ENCODE results near the gene ZSCAN21. TPM values are rescaled to one million over a fixed set of nuclear protein-coding genes. Genes with fewer than 3 reads are reported as not detected.

Gene ZSCAN21
- total RNA-seq, 2 experiments from 2014 or later: 6.3 to 6.9 TPM

GRCh38 chr7:100071018-100071723 lies 21.6 kb downstream of the ZSCAN21 start:
- intact Hi-C loops (cut with micrococcal nuclease): no loop called here
- no peak overlapping the region for H3K27ac Mint-ChIP-seq
- ATAC-seq: no peak
- ChIA-PET CTCF (interaction anchor here (0.7 to 1.9 kb wide), 7 partner anchors 10 to 158 kb away, joined by 3 to 5 read pairs (median 3); partner anchors contain the start of gene AP4M1), POLR2A (interaction anchor here (0.6 to 2.3 kb wide), 7 partner anchors 9 to 217 kb away, joined by 3 to 10 read pairs (median 4); partner anchors contain the start of gene ZSCAN21)
- H3K27me3 Mint-ChIP-seq: no peaks in the 10 kb centered on the region
- H3K4me1 Mint-ChIP-seq (ENCODE audit: low read depth): no peaks in the 10 kb centered on the region
- H3K36me3 Mint-ChIP-seq (ENCODE audit: low read depth): peaks cover 79% of the 10 kb centered on the region
- DNase-seq: no peak
- no peak overlapping the region for H3K4me3 Mint-ChIP-seq
- no peak for TF ChIP-seq CTCF (IDR thresholded peaks at IDR 0.05)
- H3K9me3 Mint-ChIP-seq: peaks cover 29% of the 10 kb centered on the region

GRCh38 chr7:100072462-100072861 lies 22.9 kb downstream of the ZSCAN21 start:
- Mint-ChIP-seq H3K27ac (no peak overlapping the region), H3K9me3 (peaks cover 29% of the 10 kb centered on the region), H3K36me3 (ENCODE audit: low read depth) (peaks cover 81% of the 10 kb centered on the region), H3K27me3 (no peaks in the 10 kb centered on the region), H3K4me3 (no peak overlapping the region), H3K4me1 (ENCODE audit: low read depth) (peaks cover 1% of the 10 kb centered on the region)
- no peak for DNase-seq
- intact Hi-C loops (cut with micrococcal nuclease): no loop called here
- CTCF ChIA-PET: interaction anchor here (1.1 kb wide), 1 partner anchor 14 kb away, joined by 3 read pairs; no protein-coding TSS in a partner anchor
- ATAC-seq: no peak
- POLR2A ChIA-PET: interaction anchor here (0.8 kb wide), 1 partner anchor 556 kb away, joined by 3 read pairs; no protein-coding TSS in a partner anchor
- TF ChIP-seq CTCF (IDR thresholded peaks at IDR 0.05): no peak

- CTCF ChIA-PET: interaction anchor here (1.3 kb wide), 1 partner anchor 53 kb away, joined by 4 read pairs; no protein-coding TSS in a partner anchor
- intact Hi-C loops (cut with micrococcal nuclease): no loop called here
- ATAC-seq: no peak
- H3K27ac Mint-ChIP-seq: no peak overlapping the region
- DNase-seq: no peak
- peaks cover 9% of the 10 kb centered on the region for H3K4me1 Mint-ChIP-seq (ENCODE audit: low read depth)
- H3K27me3 Mint-ChIP-seq: no peaks in the 10 kb centered on the region
- H3K36me3 Mint-ChIP-seq (ENCODE audit: low read depth): peaks cover 73% of the 10 kb centered on the region
- POLR2A ChIA-PET: interaction anchor here (0.9 to 1.2 kb wide), 3 partner anchors 11 to 25 kb away, joined by 3 read pairs; no protein-coding TSS in a partner anchor
- H3K4me3 Mint-ChIP-seq: no peak overlapping the region
- no peak for TF ChIP-seq CTCF (IDR thresholded peaks at IDR 0.05)
- peaks cover 29% of the 10 kb centered on the region for H3K9me3 Mint-ChIP-seq
Measured at GRCh38 chr7:100074841-100075240, 25.3 kb downstream of the ZSCAN21 start.

GRCh38 chr7:100075418-100075817 lies 25.8 kb downstream of the ZSCAN21 start:
- Mint-ChIP-seq H3K9me3 (peaks cover 26% of the 10 kb centered on the region), H3K27ac (no peak overlapping the region), H3K36me3 (ENCODE audit: low read depth) (peaks cover 72% of the 10 kb centered on the region), H3K4me1 (ENCODE audit: low read depth) (peaks cover 13% of the 10 kb centered on the region), H3K4me3 (no peak overlapping the region), H3K27me3 (no peaks in the 10 kb centered on the region)
- no peak for DNase-seq
- POLR2A ChIA-PET: interaction anchor here (0.6 to 1.2 kb wide), 7 partner anchors 10 to 277 kb away, joined by 3 to 7 read pairs (median 4); no protein-coding TSS in a partner anchor
- no peak for ATAC-seq
- CTCF ChIA-PET: interaction anchor here (1.3 kb wide), 1 partner anchor 54 kb away, joined by 4 read pairs; no protein-coding TSS in a partner anchor
- TF ChIP-seq CTCF (IDR thresholded peaks at IDR 0.05): no peak
- intact Hi-C loops (cut with micrococcal nuclease): no loop called here

GRCh38 chr7:100077205-100077604 lies 27.6 kb downstream of the ZSCAN21 start:
- POLR2A ChIA-PET: interaction anchor here (0.9 kb wide), 1 partner anchor 17 kb away, joined by 3 read pairs; no protein-coding TSS in a partner anchor
- no peak overlapping the region for H3K27ac Mint-ChIP-seq

More at GRCh38 chr7:100077205-100077604, 27.6 kb downstream of the ZSCAN21 start:
- no peak overlapping the region for H3K4me3 Mint-ChIP-seq
- intact Hi-C loops (cut with micrococcal nuclease): no loop called here
- H3K36me3 Mint-ChIP-seq (ENCODE audit: low read depth): peaks cover 59% of the 10 kb centered on the region
- H3K4me1 Mint-ChIP-seq (ENCODE audit: low read depth): peaks cover 16% of the 10 kb centered on the region
- DNase-seq (no peak), ATAC-seq (no peak)
- no peaks in the 10 kb centered on the region for H3K27me3 Mint-ChIP-seq
- no peak for TF ChIP-seq CTCF (IDR thresholded peaks at IDR 0.05)
- peaks cover 8% of the 10 kb centered on the region for H3K9me3 Mint-ChIP-seq
- CTCF ChIA-PET: no interaction called here
